CD8-positive, alpha-beta memory T cell (primary cell): ENCODE results near the gene PPFIBP2. TPM values are rescaled to one million over a fixed set of nuclear protein-coding genes. Genes with fewer than 3 reads are reported as not detected.
"Not testable (repeated sequence)": the region's sequence is repeated elsewhere in the genome, so short reads cannot be mapped to it uniquely, and the experiment has no call there.

Experiments used
- CTCF ChIA-PET: fragments of 350-600 bp; sonication (Branson Sonifier 250); formaldehyde crosslinking; loops from one replicate; lab custom pipeline; 2021; ENCODE audit warnings: antibody characterized with exemption; lab: Charles Lee
- POLR2A ChIA-PET: fragments of 350-600 bp; sonication (Branson Sonifier 250); formaldehyde crosslinking; loops from one replicate; lab custom pipeline; 2021; ENCODE audit warnings: antibody characterized with exemption; lab: Charles Lee
- DNase-seq, 5 donors: peaks; one replicate each; pipeline versions ENCODE4 v3.0.0 to v3.0.0-alpha.2; 2020 to 2022; ENCODE audit warnings: mixed read lengths in 1 of 5
- H3K27ac ChIP-seq: one replicate; pipeline ENCODE4 v1.7.0; 2013; ENCODE audit warnings: low read depth, mild to moderate bottlenecking, low read length, moderate library complexity
- H3K27me3 ChIP-seq: 2 replicates; pipeline ENCODE4 v1.7.0; 2013; ENCODE audit warnings: low read length, mild to moderate bottlenecking; ENCODE audit not compliant: insufficient read depth, poor library complexity, severe bottlenecking
- H3K36me3 ChIP-seq: 2 replicates; pipeline ENCODE4 v1.7.0; 2013; ENCODE audit warnings: mild to moderate bottlenecking, low read length, moderate library complexity; ENCODE audit not compliant: insufficient read depth
- H3K4me1 ChIP-seq: 2 replicates; pipeline ENCODE4 v1.7.0; 2013; ENCODE audit warnings: mild to moderate bottlenecking, low read length, moderate library complexity; ENCODE audit not compliant: insufficient read depth
- H3K4me3 ChIP-seq: 2 replicates; pipeline ENCODE4 v1.7.0; 2013; ENCODE audit warnings: mild to moderate bottlenecking, low read length
- H3K9me3 ChIP-seq: 2 replicates; pipeline ENCODE4 v1.7.0; 2013; ENCODE audit warnings: mild to moderate bottlenecking, low read length
- H3K27ac Mint-ChIP-seq, 8 donors: one replicate each; pipeline ENCODE4 v1.8.0; 2020 to 2021; ENCODE audit warnings: mixed read lengths in 8 of 8, mild to moderate bottlenecking in 6 of 8, inconsistent platforms in 3 of 8, moderate library complexity in 3 of 8
- H3K27me3 Mint-ChIP-seq, 2 donors: one replicate each; pipeline ENCODE4 v1.8.0; 2020 to 2021; ENCODE audit warnings: mixed read lengths in 2 of 2, mild to moderate bottlenecking in 1 of 2, moderate library complexity in 1 of 2
- H3K36me3 Mint-ChIP-seq, 3 donors: one replicate each; pipeline ENCODE4 v1.8.0; 2020 to 2021; ENCODE audit warnings: mixed read lengths in 3 of 3, inconsistent platforms in 1 of 3, mild to moderate bottlenecking in 1 of 3
- H3K4me1 Mint-ChIP-seq, 3 donors: one replicate each; pipeline ENCODE4 v1.8.0; 2020 to 2021; ENCODE audit warnings: mixed read lengths in 3 of 3, inconsistent platforms in 1 of 3, mild to moderate bottlenecking in 1 of 3
- H3K4me3 Mint-ChIP-seq, 7 donors: one replicate each; pipeline ENCODE4 v1.8.0; 2020 to 2021; ENCODE audit warnings: mixed read lengths in 7 of 7, mild to moderate bottlenecking in 6 of 7, moderate library complexity in 4 of 7, inconsistent platforms in 2 of 7
- H3K9me3 Mint-ChIP-seq, 5 donors: one replicate each; pipeline ENCODE4 v1.8.0; 2020 to 2022; ENCODE audit warnings: mixed read lengths in 5 of 5, mild to moderate bottlenecking in 3 of 5, moderate library complexity in 2 of 5, inconsistent platforms in 1 of 5
- polyA plus RNA-seq: library from polyadenylated mRNA; unstranded; fragments of 300-500 nt; fragmentation: Illumina TruSeq; gene quantifications from one replicate; pipeline ENCODE4 v1.2.3, GENCODE V29; 2021
- total RNA-seq, 2 experiments: library from RNA; stranded (reverse); gene quantifications; one replicate each; pipeline ENCODE4 v1.2.3, GENCODE V29; 2021

PPFIBP2 gene
- total and polyA plus RNA-seq, 3 experiments from 2014 or later = 3.9 to 6.8 (median 4.4) TPM

GRCh38 chr11:7515447-7515886 is 1.7 kb downstream of the PPFIBP2 start:
- peaks cover 0 to 3% of the 10 kb centered on the region in 2 donors for H3K27me3 Mint-ChIP-seq
- Histone ChIP-seq H3K36me3 (no peaks in the 10 kb centered on the region), H3K27ac (no peak overlapping the region), H3K27me3 (no peaks in the 10 kb centered on the region), H3K4me1 (peaks cover 24% of the 10 kb centered on the region), H3K4me3 (no peak overlapping the region), H3K9me3 (no peaks in the 10 kb centered on the region)
- POLR2A ChIA-PET = no interaction called here
- H3K9me3 Mint-ChIP-seq = no peaks in the 10 kb centered on the region
- DNase-seq = no peak
- peaks cover 37 to 51% (median 40%) of the 10 kb centered on the region in 3 donors for H3K4me1 Mint-ChIP-seq
- peak overlapping the region in 1 of 8 donors; percentile 58 for H3K27ac Mint-ChIP-seq
- CTCF ChIA-PET = interaction anchor here (0.8 to 2.2 kb wide), 3 partner anchors 11 to 151 kb away, joined by 3 to 9 read pairs (median 6); no protein-coding TSS in a partner anchor
- H3K36me3 Mint-ChIP-seq = peaks cover 0 to 3% (median 2%) of the 10 kb centered on the region in 3 donors
- peak overlapping the region in 5 of 7 donors; percentile 4 to 89 (median 26) for H3K4me3 Mint-ChIP-seq

GRCh38 chr11:7516475-7516874 is 2.7 kb downstream of the PPFIBP2 start:
- peaks cover 24% of the 10 kb centered on the region for H3K4me1 ChIP-seq
- peak in 1 of 5 donors; percentile 66 for DNase-seq
- H3K36me3 ChIP-seq = no peaks in the 10 kb centered on the region
- H3K4me3 ChIP-seq = no peak overlapping the region
- Mint-ChIP-seq H3K27ac (peak overlapping the region in 4 of 8 donors; percentile 20 to 91 (median 32)), H3K4me3 (peak overlapping the region in 6 of 7 donors; percentile 5 to 62 (median 23)), H3K4me1 (peaks cover 37 to 51% (median 41%) of the 10 kb centered on the region in 3 donors), H3K9me3 (no peaks in the 10 kb centered on the region), H3K36me3 (peaks cover 0 to 3% (median 2%) of the 10 kb centered on the region in 3 donors), H3K27me3 (peaks cover 0 to 3% of the 10 kb centered on the region in 2 donors)
- no peaks in the 10 kb centered on the region for H3K27me3 ChIP-seq
- ChIA-PET POLR2A (no interaction called here), CTCF (interaction anchor here (2.2 kb wide), 1 partner anchor 10 kb away, joined by 6 read pairs; no protein-coding TSS in a partner anchor)
- no peaks in the 10 kb centered on the region for H3K9me3 ChIP-seq
- no peak overlapping the region for H3K27ac ChIP-seq

GRCh38 chr11:7517743-7518142 is 3.9 kb downstream of the PPFIBP2 start:
- H3K27me3 Mint-ChIP-seq, POLR2A ChIA-PET, DNase-seq, H3K9me3 Mint-ChIP-seq, H3K27ac Mint-ChIP-seq, H3K4me3 ChIP-seq, CTCF ChIA-PET, H3K4me3 Mint-ChIP-seq, H3K36me3 ChIP-seq, H3K27me3 ChIP-seq, H3K27ac ChIP-seq, H3K9me3 ChIP-seq, H3K36me3 Mint-ChIP-seq: not testable (repeated sequence)
- H3K4me1 ChIP-seq = peaks cover 14% of the 10 kb centered on the region
- peaks cover 36 to 47% (median 39%) of the 10 kb centered on the region in 3 donors for H3K4me1 Mint-ChIP-seq

- no peaks in the 10 kb centered on the region for H3K9me3 ChIP-seq
- H3K36me3 ChIP-seq = no peaks in the 10 kb centered on the region
- H3K4me1 ChIP-seq = peaks cover 10% of the 10 kb centered on the region
- no peaks in the 10 kb centered on the region for H3K27me3 ChIP-seq
- H3K27me3 Mint-ChIP-seq = no peaks in the 10 kb centered on the region
- no peak overlapping the region for H3K4me3 ChIP-seq
- H3K27ac Mint-ChIP-seq = peak overlapping the region in 2 of 8 donors; percentile 23 to 71
- H3K4me1 Mint-ChIP-seq = peaks cover 33 to 46% (median 38%) of the 10 kb centered on the region in 3 donors
- DNase-seq = no peak
- H3K36me3 Mint-ChIP-seq = peaks cover 0 to 2% (median 0%) of the 10 kb centered on the region in 3 donors
- no peaks in the 10 kb centered on the region for H3K9me3 Mint-ChIP-seq
- H3K4me3 Mint-ChIP-seq = no peak overlapping the region
- ChIA-PET CTCF (no interaction called here), POLR2A (no interaction called here)
- H3K27ac ChIP-seq = no peak overlapping the region
Measured at GRCh38 chr11:7518811-7519562, 5.2 kb downstream of the PPFIBP2 start.

GRCh38 chr11:7520011-7520942 is 6.5 kb downstream of the PPFIBP2 start:
- Mint-ChIP-seq H3K9me3 (no peaks in the 10 kb centered on the region), H3K4me1 (peaks cover 33 to 49% (median 39%) of the 10 kb centered on the region in 3 donors), H3K27me3 (no peaks in the 10 kb centered on the region), H3K27ac (peak overlapping the region in 2 of 8 donors; percentile 61 to 91), H3K4me3 (peak overlapping the region in 1 of 7 donors; percentile 17), H3K36me3 (peaks cover 0 to 2% (median 0%) of the 10 kb centered on the region in 3 donors)
- Histone ChIP-seq H3K4me1 (peaks cover 19% of the 10 kb centered on the region), H3K27ac (no peak overlapping the region), H3K36me3 (no peaks in the 10 kb centered on the region), H3K4me3 (no peak overlapping the region), H3K9me3 (no peaks in the 10 kb centered on the region), H3K27me3 (no peaks in the 10 kb centered on the region)
- POLR2A ChIA-PET = no interaction called here
- CTCF ChIA-PET = interaction anchor here (1.0 to 1.3 kb wide), 3 partner anchors 12 to 18 kb away, joined by 3 to 4 read pairs (median 3); no protein-coding TSS in a partner anchor
- DNase-seq = no peak

GRCh38 chr11:7520981-7521487 is 7.2 kb downstream of the PPFIBP2 start:
- Histone ChIP-seq H3K27me3 (no peaks in the 10 kb centered on the region), H3K4me1 (peaks cover 18% of the 10 kb centered on the region), H3K36me3 (no peaks in the 10 kb centered on the region), H3K27ac (no peak overlapping the region), H3K4me3 (no peak overlapping the region), H3K9me3 (no peaks in the 10 kb centered on the region)
- H3K4me3 Mint-ChIP-seq = no peak overlapping the region
- H3K36me3 Mint-ChIP-seq = peaks cover 0 to 2% (median 0%) of the 10 kb centered on the region in 3 donors
- CTCF ChIA-PET = interaction anchor here (1.0 to 2.1 kb wide), 4 partner anchors 9 to 17 kb away, joined by 3 to 7 read pairs (median 4); no protein-coding TSS in a partner anchor
- H3K27ac Mint-ChIP-seq = no peak overlapping the region
- peaks cover 34 to 49% (median 38%) of the 10 kb centered on the region in 3 donors for H3K4me1 Mint-ChIP-seq
- no peaks in the 10 kb centered on the region for H3K27me3 Mint-ChIP-seq
- POLR2A ChIA-PET = no interaction called here
- no peak for DNase-seq
- no peaks in the 10 kb centered on the region for H3K9me3 Mint-ChIP-seq

GRCh38 chr11:7522121-7522520 is 8.3 kb downstream of the PPFIBP2 start:
- DNase-seq = no peak
- Mint-ChIP-seq H3K4me1 (peaks cover 37 to 49% (median 37%) of the 10 kb centered on the region in 3 donors), H3K27ac (no peak overlapping the region), H3K9me3 (no peaks in the 10 kb centered on the region), H3K4me3 (no peak overlapping the region), H3K36me3 (peaks cover 0 to 2% (median 0%) of the 10 kb centered on the region in 3 donors), H3K27me3 (no peaks in the 10 kb centered on the region)
- ChIA-PET CTCF (interaction anchor here (1.3 to 2.1 kb wide), 2 partner anchors 10 to 12 kb away, joined by 3 to 7 read pairs; no protein-coding TSS in a partner anchor), POLR2A (no interaction called here)
- no peaks in the 10 kb centered on the region for H3K36me3 ChIP-seq
- no peak overlapping the region for H3K4me3 ChIP-seq
- no peaks in the 10 kb centered on the region for H3K9me3 ChIP-seq
- H3K27ac ChIP-seq = no peak overlapping the region
- no peaks in the 10 kb centered on the region for H3K27me3 ChIP-seq
- H3K4me1 ChIP-seq = peaks cover 27% of the 10 kb centered on the region
